GM12892 (cell line): ENCODE measurements around the gene EEF1A2.
A peak's percentile ranks its signal among the peaks of the same experiment; 100 is the strongest.

ENCODE experiments used
- DNase-seq: peaks from one replicate; pipeline ENCODE4 v3.0.0; 2011; ENCODE audit not compliant: insufficient read length
- FAIRE-seq: peaks from 2 replicates; lab custom pipeline; 2011; peaks lifted over from hg19 to GRCh38; lab: Jason Lieb, UNC
- POLR2A ChIP-seq: IDR thresholded peaks from 2 replicates; pipeline ENCODE4 v1.6.1; 2011; ENCODE audit warnings: low read depth, low read length, control low read depth
- POLR2AphosphoS5 ChIP-seq: IDR thresholded peaks from 2 replicates; pipeline ENCODE4 v1.6.1; 2011; ENCODE audit warnings: low read depth, low read length, control low read depth
- TAF1 ChIP-seq: IDR thresholded peaks from 2 replicates; pipeline ENCODE4 v1.6.1; 2011; ENCODE audit warnings: low read depth, mild to moderate bottlenecking, control low read depth, low read length, borderline replicate concordance

Gene EEF1A2

GRCh38 chr20:63534427-63534830, 35.5 kb upstream of the EEF1A2 start:
- FAIRE-seq (no peak), DNase-seq (no peak)
- TF ChIP-seq TAF1 (no peak), POLR2AphosphoS5 (no peak), POLR2A (no peak)

- FAIRE-seq, result no peak
Measured at GRCh38 chr20:63533871-63534393, 35.0 kb upstream of the EEF1A2 start.

GRCh38 chr20:63533388-63533787, 34.5 kb upstream of the EEF1A2 start:
- FAIRE-seq (no peak), DNase-seq (no peak)
- TF ChIP-seq POLR2AphosphoS5, result no peak
- TF ChIP-seq POLR2A, result no peak
- no peak for TF ChIP-seq TAF1

More at GRCh38 chr20:63533871-63534393, 35.0 kb upstream of the EEF1A2 start:
- TF ChIP-seq POLR2A (no peak), TAF1 (no peak), POLR2AphosphoS5 (no peak)
- no peak for DNase-seq

GRCh38 chr20:63532449-63532971, 33.6 kb upstream of the EEF1A2 start:
- TF ChIP-seq POLR2AphosphoS5, result no peak
- no peak for TF ChIP-seq POLR2A
- no peak for TF ChIP-seq TAF1
- DNase-seq (no peak), FAIRE-seq (no peak)

GRCh38 chr20:63531686-63532448, 33.0 kb upstream of the EEF1A2 start:
- TF ChIP-seq POLR2AphosphoS5 (no peak), POLR2A (no peak), TAF1 (no peak)
- FAIRE-seq (no peak), DNase-seq (no peak)

GRCh38 chr20:63530788-63531160, 31.9 kb upstream of the EEF1A2 start:
- TF ChIP-seq POLR2A (no peak), TAF1 (no peak), POLR2AphosphoS5 (no peak)
- no peak for DNase-seq
- no peak for FAIRE-seq

GRCh38 chr20:63529861-63530787, 31.2 kb upstream of the EEF1A2 start:
- DNase-seq (no peak), FAIRE-seq (no peak)
- TF ChIP-seq POLR2A, result no peak
- TF ChIP-seq TAF1, result no peak
- TF ChIP-seq POLR2AphosphoS5, result no peak

- FAIRE-seq (no peak), DNase-seq (no peak)
- TF ChIP-seq POLR2AphosphoS5, result no peak
- no peak for TF ChIP-seq TAF1
- no peak for TF ChIP-seq POLR2A
Measured at GRCh38 chr20:63529180-63529860, 30.4 kb upstream of the EEF1A2 start.

GRCh38 chr20:63527184-63527583, 28.3 kb upstream of the EEF1A2 start:
- no peak for DNase-seq
- TF ChIP-seq TAF1 (no peak), POLR2AphosphoS5 (no peak), POLR2A (no peak)
- FAIRE-seq, result no peak

GRCh38 chr20:63525971-63526370, 27.1 kb upstream of the EEF1A2 start:
- TF ChIP-seq POLR2A (peak; percentile 49; the same call in 1 of the 2 replicates), TAF1 (no peak)
- FAIRE-seq, result no peak
- DNase-seq, result no peak
